Retinal pigment epithelial cell (primary cell): ENCODE data around the gene SLC22A14.

Source experiments
- DNase-seq: peaks from one replicate; pipeline ENCODE4 v3.0.0-alpha.2; 2010; ENCODE audit warnings: low read depth
- H3K4me3 ChIP-seq: 2 replicates; pipeline ENCODE4 v1.5.1; 2011; ENCODE audit warnings: mild to moderate bottlenecking, low read length, control low read depth, moderate library complexity
- CTCF ChIP-seq: conservative IDR thresholded peaks from 2 replicates; pipeline ENCODE4 v1.5.1; 2011; ENCODE audit warnings: low read depth, low read length, control low read depth, inconsistent platforms

Gene SLC22A14

DNA sequence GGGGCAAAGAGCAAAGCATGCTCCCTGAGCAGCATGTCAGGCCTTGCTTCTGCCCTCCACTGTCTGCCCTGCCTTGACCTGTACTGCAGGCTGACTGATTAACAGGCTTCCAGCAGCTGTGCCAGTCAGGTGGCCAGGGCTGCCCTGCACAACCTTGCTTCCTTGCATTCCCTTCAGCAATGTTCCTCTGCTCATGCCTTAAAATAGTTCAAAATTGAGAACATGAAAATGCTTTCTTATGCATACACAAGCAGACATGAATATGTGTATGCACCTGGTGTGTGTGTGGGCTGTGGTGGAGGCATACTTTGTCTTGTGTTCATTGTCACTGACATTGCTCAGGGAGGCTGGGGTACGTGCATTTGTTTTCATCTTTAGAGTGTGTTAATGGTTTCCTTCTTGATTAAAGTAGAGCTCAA is 17.7 kb upstream of the SLC22A14 start:
- no peak for TF ChIP-seq CTCF
- H3K4me3 ChIP-seq, result no peak overlapping the region
- no peak for DNase-seq

- no peak for DNase-seq
- TF ChIP-seq CTCF, result no peak
- no peak overlapping the region for H3K4me3 ChIP-seq
Observed at GRCh38 chr3:38264779-38265178, 17.3 kb upstream of the SLC22A14 start.

DNA sequence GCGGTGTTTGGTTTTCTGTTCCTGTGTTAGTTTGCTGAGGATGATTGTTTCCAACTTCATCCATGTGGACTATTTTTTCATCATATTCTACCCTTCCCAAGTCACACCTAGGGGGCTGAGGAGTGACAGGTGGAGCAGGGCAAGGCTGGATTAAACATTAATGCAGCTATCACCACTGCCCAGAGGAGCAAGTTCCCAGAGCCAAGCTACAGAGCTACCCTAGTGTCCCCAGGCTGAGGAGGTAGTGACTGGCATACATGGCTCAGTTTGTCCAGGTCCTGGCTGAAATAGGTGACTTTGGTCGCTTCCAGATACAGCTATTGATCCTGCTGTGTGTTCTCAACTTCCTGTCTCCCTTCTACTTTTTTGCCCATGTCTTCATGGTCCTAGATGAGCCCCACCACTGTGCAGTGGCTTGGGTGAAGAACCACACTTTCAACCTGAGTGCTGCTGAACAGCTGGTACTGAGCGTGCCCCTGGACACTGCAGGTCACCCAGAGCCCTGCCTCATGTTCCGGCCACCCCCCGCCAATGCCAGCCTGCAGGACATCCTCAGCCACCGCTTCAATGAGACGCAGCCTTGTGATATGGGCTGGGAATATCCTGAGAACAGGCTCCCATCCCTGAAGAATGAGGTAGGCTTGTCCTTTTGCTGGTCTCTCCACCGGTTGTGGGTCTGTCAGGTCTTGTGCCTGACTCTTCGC is 16.3 kb upstream of the SLC22A14 start, which contains the start of gene SLC22A13:
TSS of gene SLC22A13 (plus strand) at position 209 of the 704 bp plus-strand sequence. CDS start at position 258, 49 bp downstream.
- TF ChIP-seq CTCF, result no peak
- H3K4me3 ChIP-seq, result no peak within 1 kb of the TSS
- DNase-seq, result no peak

GRCh38 chr3:38266810-38267209 is 15.3 kb upstream of the SLC22A14 start:
- TF ChIP-seq CTCF, result no peak
- no peak for DNase-seq
- no peak overlapping the region for H3K4me3 ChIP-seq

- no peak overlapping the region for H3K4me3 ChIP-seq
- TF ChIP-seq CTCF, result peak; percentile 4
- no peak for DNase-seq
Observed at GRCh38 chr3:38267662-38268061, 14.4 kb upstream of the SLC22A14 start.

- no peak for TF ChIP-seq CTCF
- H3K4me3 ChIP-seq, result no peak overlapping the region
- DNase-seq, result no peak
Observed at GRCh38 chr3:38268087-38268486, 14.0 kb upstream of the SLC22A14 start.

DNA sequence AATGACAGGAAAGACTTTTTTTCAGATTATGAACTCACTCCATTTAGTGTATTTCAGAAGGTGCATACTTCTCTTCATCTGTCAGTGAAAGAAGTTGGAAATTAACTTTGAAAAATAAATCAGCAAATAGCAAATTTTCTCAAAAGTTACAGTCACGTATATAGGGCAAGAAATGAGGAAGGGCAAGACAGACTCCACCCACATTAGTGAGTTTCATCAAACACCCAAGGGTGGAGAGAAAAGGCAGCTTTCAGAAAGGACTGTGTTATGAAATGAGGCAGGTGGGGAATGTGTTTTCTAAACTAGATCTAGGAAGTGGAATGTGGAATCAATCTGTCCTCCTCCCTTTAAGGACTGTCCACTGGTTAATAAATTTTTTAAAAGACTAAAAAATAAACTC is 13.6 kb upstream of the SLC22A14 start:
- no peak overlapping the region for H3K4me3 ChIP-seq
- DNase-seq, result no peak
- no peak for TF ChIP-seq CTCF
